ENCODE measurements around the gene FAM200C.
A peak's percentile ranks its signal among the peaks of the same experiment; 100 is the strongest.

Gene FAM200C

DNA sequence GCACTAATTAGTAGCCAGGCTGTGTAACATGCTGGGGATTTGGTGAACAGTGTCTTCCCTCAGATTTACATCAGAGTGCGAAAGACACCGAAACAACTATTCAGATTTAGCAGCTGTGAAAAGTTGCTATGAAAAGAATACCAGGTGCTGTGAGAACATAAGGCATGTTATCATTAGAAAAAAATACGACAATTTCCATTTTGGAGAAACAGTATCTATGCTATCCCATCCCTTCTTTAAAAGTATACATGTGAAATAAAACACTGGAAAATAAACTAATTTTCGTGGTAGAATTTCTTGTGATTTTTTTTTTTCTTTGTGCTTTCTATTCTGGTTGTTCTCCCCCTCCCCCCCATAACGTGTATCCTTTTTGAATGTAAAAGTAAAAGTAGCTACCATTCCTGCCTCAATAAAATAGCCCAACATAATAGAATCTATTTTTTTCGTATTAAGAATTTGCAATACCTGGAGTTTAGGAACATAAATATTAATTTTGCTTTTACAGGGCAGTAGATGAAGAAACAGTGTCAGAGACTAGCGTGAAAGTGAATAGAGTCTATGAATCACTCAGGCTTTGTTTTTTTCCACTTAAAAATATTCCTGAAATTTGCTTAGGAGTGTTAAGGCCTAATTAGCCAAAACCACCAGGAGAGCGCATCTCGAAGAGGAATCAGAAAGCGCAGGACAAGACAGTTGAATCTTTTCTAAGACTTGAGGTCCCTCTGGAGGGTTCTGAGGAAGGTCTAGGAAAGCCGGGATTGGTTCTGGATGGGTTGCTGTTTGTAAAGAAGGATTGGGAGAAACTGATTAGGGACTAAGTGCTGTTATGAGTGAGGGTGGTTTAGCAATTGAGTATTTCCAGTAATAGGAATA is 19.8 kb upstream of the FAM200C start:
- no peak for DNase-seq (ENCODE audit: low read depth)

DNA sequence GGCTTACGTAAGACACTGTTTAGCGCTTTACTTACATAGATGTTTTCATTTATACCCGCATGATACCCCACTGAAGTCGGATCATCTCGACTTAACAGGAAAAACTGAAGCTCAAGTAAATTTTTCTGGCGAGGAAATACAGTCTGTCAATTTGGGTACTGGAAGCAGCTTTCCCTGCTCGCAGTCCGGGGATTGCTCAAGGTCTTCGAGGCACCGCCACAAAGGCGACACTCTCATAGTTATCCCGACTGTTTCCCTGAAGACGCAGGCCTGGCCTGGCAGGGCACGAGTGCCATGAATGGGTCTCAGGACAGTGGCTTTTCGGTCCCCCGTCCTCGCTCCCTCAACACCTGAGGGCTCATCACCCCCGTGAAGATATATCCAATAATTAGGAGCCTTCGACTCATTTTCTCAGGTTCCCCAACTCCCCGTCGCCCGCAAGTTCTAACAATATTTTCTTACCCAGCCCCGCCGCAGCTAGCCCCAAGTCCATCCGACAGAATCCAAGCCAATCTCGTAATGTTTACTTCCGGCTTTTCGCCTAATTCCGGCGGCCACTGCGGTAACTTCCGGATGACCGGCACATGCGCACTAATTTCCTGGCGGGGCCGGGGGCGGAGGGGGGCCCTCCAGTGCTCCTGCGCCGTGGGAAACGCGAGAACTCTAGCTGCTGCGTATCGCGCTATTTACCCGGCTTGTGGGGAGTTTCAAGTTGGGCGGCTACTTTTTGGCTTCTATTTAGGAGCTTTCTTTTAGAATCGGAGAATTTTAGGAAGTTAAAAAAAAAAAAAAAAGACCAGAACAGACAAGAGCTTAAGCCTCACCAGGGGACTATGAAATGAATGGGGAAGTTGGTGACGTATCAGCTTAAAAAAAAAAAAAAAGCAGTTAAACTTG is 19.0 kb upstream of the FAM200C start, which contains the start of gene SLU7:
TSS of gene SLU7 (minus strand) at position 521 of the 897 bp plus-strand sequence. CDS start 3,787 bp downstream, outside the sequence.
- peak; percentile 78 for DNase-seq (ENCODE audit: low read depth)

DNA sequence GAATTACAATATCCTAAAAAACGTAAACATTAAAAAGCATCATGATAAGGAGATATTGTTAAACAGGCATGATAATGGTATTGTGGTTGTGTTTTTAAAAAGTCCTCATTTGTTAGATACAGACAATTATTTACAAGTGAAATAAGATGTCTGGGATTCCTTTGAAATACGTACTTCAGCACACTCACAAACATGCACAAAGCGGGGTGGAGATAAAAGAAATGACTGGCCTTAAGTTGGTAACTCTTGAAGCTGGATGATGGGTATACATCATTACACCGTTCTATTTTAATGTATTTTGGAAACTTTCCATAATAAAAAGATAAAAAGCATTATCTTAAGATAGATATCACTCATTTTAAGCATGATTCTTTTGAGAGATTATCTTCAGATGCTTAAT is 1.0 kb downstream of the FAM200C start:
- no peak for DNase-seq (ENCODE audit: low read depth)

DNA sequence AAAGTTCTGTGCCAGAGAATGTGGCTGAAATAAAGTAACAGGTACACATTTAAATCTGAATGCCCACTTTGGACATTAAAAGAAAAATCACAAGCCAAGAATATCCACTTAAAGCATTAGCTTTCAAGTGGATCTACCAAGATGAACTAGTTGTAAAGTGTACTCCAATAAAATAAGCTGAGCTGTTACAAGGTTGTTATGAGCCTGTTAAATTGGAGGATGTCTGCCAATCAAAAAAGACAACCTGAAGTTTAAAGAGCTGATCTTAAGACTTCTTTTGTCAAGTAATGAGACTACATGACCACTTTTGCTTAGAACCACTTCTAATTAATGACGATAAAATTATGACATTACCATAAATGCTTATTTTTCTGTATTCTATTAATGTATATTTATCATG is 2.4 kb downstream of the FAM200C start:
- no peak for DNase-seq (ENCODE audit: low read depth)

DNA sequence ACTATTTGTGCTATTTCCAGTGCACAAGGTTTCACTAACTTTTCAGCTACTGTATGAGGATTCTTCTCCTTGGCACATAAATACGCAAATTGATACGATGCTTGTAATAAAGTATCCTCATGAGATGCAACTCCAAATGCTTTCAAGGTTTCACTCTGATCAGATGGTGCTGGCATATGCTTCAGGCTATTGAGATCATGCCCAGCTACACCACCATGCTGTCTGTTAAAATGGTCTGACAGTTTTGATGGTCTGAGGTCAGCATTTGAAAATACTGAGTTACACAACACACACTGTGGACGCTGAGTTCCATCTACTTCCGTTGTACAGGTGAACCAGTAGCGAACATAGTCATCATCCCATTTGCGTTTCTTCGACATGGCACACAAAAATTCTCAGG is 4.7 kb downstream of the FAM200C start:
- DNase-seq (ENCODE audit: low read depth), result no peak

DNA sequence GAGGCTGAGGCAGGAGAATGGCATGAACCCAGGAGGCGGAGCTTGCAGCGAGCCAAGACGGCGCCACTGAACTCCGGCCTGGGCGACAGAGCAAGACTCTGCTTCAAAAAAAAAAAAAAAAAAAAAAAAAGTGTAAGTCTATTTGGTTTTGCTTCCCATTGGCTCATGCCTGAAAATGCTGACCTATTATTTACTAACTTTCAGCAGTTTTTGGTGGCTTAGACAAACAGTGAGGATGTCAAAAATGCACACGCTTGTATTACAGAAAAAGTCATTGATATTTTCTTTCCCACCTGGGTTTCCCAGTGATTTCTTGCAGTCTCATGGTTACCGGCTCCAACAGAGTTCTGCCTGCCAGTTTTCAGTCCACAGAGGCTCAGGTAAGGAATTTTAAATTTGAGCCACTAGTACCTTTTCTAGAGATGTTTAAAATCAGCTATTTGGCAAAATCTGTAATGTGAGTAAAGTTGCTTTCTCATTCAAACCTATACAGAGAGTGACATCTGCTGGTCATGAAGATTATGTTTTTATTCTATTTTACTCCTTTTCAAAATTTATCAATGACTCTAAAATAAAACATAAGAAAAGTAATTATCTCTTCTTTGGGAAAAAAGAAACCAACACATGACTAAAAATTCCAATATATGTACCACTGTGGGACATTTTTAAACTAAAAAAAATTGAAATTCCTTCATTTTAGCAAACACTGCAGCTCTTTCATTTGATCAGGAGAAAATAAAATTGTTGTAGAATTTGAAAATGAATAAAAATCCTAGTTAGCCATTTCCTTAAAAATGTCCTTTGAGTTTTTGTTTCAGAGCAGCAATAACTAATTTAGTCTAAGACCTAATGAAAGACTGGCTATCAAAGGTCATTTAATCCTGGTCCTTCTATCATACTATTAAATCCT is 8.8 kb downstream of the FAM200C start:
- peak; percentile 11 for DNase-seq (ENCODE audit: low read depth)

DNA sequence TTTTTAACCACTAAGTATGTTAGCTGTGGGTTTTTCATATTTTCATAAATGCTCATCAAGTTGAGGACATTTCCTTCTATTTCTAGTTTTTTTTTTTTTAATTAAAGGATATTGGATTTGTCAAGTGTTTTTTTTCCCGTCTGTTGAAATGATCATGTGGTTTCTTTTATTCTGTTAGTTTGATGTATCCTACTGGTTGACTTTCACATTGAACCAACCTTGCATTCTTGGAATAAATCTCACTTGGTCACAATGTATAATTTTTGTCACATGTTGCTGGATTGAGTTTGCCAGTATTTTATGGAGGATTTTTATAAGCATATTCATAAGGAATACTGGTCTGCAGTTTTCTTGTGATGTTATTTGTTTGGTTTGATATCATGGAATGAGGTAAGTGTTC is 12.4 kb downstream of the FAM200C start:
- no peak for DNase-seq (ENCODE audit: low read depth)

DNA sequence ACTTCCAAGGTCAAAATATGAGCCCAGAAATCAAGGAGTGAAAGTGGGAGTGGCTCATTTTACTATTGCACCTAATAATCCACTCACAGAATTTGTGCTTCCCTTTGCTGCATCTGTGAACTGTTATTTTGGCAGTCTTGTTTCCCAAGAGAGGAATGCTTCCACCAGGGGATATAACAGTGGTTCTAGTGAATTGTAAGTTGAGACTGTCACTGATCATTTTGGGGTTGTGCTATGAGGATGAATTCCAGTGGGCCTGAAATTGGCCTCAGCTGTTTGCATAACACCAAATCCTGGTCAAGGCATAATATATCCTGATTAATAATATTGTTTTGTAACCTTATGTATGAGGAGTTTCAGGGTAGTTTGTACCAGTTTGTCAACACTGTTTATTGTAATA is 14.4 kb downstream of the FAM200C start:
- DNase-seq (ENCODE audit: low read depth), result no peak

DNA sequence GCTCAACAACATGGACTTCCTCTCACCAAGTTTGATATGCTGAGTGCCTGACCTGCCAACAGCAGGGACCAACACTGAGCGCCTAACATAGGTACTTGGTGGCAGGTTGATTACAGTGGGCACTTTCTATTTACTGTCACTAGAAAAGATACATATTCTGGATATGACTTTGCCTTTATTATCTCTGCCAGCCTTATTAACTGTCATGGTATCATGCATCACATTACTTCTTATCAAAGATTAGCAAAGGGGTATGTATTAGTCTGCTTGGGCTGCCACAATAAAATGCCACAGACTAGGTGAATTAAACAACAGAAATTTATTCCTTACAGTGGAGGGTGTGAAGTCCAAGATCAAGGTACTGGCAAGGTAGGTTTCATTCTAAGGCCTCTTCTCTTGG is 15.2 kb downstream of the FAM200C start:
- no peak for DNase-seq (ENCODE audit: low read depth)

DNA sequence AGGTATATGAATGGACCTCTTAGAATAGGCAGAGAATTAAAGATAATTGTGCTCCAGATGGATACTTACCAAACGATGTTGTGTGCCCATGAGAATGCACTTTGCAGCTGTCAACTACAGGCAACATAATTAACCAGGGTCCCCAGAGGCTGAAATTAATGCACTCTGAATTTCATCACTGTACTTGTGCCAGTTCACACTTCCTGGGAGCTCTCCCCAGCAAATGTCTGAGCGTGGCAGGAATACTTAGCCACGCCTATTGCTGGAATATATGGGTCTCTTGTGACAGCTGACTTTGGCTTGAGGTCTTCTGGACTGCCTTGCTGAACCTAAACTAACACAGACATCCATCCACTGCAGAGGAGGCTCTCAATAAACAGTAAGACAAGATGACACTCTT is 17.5 kb downstream of the FAM200C start:
- no peak for DNase-seq (ENCODE audit: low read depth)

DNA sequence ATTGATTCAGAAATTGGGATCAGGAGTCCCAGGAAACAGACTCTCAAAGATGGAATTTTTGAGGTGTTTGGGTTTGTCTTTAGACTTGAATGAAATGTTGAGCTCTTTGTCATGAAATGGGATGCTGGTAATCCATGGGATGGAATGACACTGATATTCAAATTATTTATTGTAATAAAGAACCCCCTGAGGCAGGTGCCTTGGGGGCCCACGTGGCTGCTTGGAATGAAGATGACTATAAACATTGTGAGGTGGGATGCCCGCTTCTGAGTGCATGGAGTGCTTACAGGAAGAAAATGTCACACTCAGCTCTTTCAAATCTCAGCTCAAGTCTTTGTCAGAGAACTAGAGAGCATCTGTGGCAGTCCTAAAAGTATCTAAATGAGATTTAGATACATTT is 19.8 kb downstream of the FAM200C start:
- DNase-seq (ENCODE audit: low read depth), result no peak

DNA sequence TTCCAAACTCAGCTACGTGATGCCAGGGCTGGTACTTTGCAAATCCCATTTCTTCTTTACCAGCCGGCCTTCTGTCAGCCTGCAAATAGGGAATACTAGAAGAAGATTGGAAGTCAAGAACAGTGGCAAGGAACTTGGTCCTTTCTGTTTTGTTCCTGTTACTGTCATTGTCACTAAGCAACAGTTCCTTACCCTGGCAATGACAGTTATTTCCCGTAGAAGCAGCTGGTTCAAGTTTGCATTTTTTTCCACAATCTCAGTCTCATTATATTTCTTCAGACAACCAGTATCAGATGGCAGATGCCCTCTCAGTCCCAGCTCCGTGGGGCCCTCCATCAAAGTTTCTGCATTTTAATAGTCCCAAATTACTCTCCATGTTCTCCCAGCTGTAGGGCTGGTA is 20.3 kb downstream of the FAM200C start:
- no peak for DNase-seq (ENCODE audit: low read depth)

DNA sequence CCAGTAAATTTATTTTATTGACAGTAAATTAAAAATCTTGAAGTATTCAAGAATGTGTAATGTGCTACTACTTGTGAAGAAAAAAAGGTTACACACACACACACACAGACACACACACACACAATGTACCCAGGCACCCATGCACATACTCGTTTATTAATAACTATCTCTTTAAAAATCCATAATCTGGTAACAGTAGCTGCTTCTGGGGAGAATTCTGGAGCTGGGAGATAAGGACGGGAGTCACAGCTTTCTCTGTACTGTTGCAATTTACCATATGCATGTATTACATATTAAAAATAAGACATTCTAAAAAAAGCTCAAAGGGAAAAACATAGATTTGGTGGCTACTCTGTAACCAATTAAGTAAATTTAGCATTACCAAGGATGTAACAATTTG is 21.5 kb downstream of the FAM200C start:
- no peak for DNase-seq (ENCODE audit: low read depth)

DNA sequence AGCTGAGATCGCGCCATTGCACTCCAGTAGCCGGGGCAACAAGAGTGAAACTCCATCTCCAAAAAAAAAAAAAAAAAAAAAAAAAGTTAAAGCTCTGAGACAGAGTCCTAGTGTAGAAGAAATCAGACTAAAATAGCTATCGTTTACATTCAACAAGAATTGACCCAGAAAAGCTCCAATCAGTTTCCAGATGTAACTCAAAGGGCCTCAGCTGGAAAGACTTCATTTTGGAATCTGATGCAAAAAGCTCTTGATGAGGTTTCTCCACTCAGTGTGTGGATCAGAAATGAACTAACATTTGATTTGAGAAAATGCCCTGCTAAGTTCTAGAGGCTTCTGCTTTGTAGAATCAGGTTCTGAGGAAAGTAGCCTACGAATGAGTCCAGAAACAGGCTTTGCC is 22.2 kb downstream of the FAM200C start:
- DNase-seq (ENCODE audit: low read depth), result no peak

DNA sequence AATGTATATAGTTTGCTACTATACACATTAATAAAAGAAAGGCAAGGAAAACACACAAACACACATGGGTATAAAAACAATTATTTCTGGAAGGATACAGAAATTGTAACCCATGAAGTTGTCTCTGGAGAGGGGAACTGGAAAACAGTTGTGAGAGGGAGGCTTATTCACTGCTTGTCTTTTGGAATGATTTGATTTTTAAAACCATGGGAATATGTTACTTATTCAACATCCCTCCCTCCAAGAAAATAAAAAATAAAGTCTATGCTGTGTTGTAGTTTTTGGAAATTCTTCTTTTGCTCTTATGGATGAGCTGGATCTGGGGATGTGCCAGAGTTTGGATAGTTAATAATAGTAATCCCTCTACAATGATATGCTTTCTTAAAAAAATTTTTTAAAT is 23.4 kb downstream of the FAM200C start:
- DNase-seq (ENCODE audit: low read depth), result no peak

DNA sequence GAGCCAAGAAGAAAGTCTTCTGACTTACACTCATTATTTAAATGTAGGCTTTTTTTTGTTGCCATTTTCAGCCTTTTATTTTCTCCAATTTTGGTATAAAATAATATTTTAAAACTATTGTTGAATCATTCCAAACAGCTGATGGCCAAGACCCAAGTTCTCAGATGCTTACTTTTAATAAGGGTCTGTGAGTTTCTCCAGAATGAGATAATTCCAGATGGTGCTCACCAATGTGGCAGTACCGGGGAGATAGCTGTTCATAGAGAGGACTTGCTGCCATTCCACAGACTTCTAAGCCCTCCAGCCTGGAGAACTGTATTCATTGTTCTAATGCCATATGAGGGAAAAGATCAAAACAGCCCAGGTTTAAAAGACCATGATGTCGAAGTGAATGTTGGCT is 24.2 kb downstream of the FAM200C start:
- DNase-seq (ENCODE audit: low read depth), result no peak

DNA sequence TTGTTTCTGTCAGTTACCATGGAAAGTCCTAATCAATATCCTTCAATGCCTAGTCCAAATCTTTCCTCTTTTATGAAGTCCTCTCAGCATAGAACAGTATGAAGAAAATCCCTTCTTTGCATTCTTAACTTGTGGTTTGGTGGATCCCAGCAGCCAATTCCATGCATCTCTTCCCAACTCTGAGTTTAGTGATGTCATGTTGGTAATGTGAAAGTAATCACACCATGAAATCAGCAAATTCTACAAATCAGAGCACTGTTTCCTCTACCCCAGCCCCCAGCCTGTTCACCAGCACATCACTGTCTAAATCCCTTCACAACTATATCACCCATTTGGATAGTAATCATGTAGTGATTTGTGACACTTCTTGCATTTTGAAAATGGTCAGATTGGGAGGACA is 24.7 kb downstream of the FAM200C start:
- no peak for DNase-seq (ENCODE audit: low read depth)

DNA sequence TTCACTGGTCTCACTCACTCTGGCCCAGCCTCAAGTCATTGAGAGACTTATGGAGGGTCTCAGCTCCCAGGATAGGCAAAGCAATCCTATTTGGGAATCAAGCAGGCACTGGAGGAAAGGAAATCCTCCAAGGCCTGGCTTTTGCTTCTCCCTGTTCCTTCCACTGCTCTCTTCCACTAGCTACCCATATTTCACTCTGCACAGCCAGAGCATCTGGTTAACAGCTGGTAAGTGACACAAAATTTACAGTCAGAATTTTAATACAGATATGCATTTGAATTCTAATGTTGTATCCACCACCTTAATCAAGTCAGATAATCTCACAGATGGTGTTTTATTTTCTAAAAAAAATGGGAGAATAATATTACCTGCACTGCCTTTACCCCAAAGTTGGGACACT is 28.6 kb downstream of the FAM200C start:
- DNase-seq (ENCODE audit: low read depth), result no peak

DNA sequence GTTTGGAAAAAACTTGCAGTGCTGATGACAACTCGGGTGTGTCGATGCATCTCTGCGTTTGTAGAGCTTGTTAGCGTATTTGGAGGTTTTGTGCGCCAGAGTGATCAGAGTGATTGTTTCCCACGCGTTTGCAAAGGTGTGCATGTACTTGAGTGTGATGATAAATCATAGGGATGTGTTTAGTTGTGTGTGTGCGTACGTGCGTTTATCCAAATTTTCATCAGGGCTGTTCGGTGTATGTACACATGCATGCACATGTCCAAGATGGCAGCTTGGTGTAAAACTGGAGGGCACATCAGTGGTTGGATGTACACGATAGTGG is 29.2 kb downstream of the FAM200C start:
- no peak for DNase-seq (ENCODE audit: low read depth)

DNA sequence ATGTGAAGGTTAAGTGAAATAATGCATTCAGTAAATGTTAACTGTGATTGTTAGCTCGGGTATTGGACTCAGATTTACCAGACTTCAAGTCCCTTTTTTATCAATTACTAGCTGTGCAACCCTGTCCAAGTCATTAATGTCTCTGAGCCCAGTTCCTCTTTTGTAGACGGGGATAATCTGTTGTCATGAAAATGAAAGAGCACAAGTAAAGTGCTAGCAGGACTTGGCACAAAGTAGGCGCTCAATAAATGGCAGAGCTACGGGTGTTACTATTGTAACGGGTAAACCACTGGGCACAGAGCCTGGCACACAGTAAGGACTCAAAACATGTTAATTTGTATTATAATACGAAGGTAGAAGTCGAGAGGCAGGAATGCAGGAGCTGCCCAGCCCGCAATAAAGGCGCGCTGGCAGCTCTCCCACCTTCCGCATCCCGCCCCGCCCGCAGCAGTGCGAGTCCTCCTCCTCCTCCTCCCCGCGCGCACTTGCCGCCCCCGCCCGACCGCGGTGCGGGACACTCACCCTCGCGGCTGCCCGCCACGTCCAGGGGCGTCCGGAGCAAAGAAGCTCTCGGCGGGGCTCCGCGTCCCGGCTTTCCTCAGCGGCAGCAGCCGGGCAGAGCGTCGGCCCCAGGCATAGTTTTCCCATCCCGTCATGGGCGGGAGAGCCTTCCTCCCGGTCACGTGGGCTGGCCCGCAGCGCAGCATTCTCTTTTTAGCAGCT is 29.7 kb downstream of the FAM200C start, which contains the start of gene C1QTNF2:
TSS of gene C1QTNF2 (minus strand) at position 637 of the 723 bp plus-strand sequence. CDS start 15,615 bp downstream, outside the sequence.
- peak; percentile 10 for DNase-seq (ENCODE audit: low read depth)

DNA sequence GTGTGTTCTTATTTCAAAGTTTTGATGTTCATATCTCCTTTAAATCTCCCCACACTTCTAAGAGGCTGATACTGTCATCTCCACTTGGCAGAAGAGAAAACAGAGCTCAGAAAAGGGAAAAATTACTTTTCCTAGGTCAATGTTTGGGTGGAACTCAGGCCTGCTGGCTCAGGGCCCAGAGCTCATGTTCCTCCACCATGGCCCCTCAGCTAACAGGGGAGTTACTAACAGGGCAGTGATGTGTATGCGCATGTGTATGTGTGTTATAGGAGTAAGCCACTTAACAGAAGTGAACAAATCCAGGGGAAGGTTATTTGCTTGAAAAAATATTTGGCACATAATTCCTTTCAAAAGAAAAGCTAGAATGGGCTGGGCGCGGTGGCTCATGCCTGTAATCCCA is 32.0 kb downstream of the FAM200C start:
- no peak for DNase-seq (ENCODE audit: low read depth)

Data from HS-5 (cell line).